ENCODE results near the gene PRR16.
"Not testable (repeated sequence)": the region's sequence is repeated elsewhere in the genome, so short reads cannot be mapped to it uniquely, and the experiment has no call there.

Gene PRR16

DNA sequence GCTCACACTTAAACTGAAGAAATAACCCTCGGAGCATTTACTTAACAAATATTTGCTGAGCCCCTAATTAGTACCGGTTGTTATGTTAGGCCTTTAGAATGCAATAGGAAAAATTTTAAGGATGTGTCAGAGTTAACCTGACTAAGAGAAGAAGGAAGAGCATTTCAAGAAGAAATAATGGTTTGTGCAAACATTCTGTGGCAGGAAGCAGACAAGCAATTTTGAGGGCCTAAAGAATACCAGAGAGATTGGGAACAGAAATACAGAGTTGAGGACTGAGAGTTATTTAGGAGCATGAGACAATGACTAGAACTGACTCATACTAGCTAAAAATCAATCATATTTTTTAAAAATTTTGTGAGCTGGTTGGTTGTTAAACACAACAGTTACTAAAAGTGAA, 218.8 kb downstream of the PRR16 start:
- no peak for DNase-seq

DNA sequence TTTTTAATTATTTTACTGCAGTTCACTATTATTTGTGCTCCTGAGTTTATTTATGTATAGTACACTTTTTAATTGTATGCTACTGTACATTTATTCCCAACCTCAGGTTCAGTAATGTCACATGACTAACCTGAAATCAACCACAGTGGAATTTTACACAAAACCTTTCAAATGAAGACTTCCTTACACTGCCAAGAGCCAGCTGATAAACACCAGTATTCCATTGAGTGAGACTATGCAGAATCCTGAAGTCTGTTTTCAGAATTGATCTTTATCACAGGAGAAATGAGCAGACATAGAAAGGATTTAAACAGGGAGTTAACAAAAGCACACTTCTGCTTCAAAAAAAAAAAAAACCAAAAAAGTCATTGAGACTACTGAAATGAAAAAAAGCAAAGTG, 219.5 kb downstream of the PRR16 start:
- DNase-seq, result no peak

DNA sequence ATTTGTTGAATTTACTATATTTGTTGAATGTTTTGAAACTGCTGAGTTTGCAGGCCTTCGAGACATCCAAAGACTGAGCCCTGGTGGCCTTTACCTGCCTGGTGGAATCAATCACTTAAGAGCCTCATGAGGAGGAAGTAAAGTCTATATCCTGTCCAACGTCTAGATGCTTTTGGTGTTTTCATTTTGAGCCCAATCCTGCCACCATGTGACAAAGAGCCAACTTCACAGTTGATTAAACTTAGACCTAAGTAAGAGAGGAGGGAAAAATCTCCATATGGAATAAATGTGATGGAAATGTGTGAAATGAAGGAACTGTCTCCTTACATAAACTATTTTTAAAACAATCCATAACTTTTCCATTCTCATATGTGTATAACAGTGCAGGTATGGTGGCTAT, 220.1 kb downstream of the PRR16 start:
- no peak for DNase-seq

DNA sequence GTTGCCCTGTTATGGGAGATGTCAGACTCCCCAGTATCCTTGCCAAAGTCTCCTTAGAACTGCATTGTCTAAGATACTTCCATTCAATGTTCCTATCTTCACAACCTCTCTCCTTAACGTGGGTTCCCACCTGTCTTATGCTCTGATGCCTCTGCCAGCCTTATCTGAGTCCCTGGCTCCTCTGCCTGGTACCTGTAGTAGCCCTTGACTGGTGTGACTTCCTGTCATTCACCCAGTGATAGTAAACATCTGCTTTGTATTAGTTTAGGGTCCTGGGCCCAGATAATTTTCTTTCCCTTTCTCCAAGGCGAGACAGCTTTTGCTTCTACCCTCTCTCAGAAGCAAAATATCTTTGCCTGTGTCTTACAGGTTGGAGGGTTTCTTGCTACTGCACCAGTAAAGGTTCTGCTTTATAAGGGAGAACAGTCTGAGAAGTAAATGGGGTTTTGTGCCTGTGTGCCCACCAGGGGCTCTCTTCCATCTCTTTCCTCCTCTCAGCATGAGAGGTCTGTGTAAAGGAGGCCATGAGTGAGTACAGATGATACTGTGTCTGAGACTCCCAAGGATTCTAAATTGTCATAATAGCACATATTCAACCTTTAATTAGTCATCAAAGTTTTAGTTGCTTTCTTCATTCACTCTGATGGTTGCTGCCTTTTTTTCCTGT, 220.8 kb downstream of the PRR16 start:
- DNase-seq, result no peak

DNA sequence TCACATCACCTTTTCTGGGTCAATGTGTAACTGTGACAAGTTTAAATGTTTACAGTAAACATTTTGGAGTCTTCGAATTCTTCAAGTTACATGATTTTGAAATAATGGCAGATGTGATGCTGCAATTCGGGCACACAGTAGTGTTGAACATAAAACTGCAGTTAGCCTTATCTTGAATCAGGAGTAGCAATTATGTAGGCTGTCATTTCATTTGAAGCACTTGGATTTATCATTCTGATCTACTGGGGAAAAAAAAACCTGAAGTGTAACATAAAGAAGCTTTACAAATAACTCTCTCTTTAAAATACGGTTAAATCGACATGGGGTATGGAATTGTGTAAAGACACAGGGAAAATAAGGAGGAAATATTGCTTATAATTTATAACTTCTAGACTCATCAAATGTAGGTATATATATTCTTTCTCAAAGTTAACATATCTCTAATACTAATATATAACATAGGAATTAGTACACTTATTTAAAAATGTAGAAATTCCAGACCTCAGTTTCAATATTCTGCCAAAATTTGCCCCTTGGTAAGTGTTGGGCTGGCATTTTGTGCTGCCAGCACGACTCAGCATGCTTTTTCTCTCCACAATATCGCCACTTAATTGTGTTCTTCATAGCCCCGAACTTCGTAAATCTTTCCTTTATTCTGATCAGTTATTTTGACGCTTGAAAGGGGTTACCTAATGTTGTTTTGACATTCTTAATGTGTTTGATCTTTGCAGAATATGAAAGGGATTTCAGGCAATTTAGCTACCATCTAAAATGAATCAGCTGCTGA, 226.7 kb downstream of the PRR16 start:
- DNase-seq, result no peak

DNA sequence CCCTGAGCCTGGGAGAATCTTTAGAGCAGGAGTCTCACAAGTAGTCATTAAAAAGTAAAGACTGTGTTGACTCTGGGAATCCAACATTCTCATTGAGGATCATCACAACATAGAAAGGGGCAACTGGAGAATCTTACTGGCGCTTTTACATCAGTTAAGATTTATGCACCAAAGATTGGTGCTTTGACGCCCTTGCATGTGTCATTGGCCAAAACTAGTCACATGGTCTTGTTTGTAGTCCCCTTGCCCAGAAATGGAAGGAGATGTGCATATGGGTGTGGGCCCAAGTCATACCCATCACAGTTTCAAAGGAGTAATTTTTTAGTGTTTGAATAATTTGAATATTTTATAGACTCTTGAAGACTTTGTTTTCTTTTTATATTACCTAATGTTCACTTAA, 228.2 kb downstream of the PRR16 start:
- DNase-seq, result no peak

DNA sequence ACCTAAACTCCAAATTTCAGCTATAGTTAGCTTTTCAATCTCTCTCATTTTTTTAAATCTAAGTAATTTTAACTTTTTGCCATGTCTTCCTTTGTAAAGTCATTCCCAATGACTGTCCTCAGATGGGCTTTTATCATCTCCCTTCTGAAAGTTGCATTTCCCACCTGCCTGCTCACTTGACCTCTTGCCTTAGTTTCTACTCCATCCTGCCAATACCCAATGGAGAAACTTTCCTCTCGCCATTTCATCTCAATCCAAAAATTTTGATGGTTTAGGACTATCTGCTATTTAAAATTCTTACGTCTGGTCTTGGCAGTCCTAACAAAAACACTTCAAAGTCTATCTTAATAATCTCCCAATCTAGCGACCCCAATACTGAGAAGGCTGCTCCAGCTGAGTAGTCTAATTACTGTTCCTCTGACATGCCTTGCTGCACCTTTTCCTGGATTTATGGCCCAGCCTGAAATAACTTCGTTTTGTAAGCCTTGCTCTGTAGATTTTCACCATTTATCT, 231.3 kb downstream of the PRR16 start:
- DNase-seq, result no peak

DNA sequence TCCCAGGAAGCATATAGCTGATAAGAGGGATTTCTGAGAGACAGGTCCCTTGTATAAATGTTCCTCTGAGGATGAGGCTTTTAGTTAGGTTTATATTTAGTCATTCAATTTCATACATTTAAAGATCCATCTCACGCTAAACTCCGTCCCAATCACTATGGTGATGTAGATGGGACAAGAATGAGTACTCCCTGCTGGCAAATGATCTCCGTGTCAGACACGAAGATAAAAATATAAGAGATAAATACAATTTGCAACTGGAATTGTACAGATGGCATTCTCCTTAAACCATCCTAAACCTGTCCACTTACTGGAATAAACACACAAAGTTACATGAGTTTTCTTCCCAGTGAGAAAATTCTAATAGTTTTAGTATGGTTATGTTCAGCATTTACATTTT, 233.0 kb downstream of the PRR16 start:
- DNase-seq, result no peak

DNA sequence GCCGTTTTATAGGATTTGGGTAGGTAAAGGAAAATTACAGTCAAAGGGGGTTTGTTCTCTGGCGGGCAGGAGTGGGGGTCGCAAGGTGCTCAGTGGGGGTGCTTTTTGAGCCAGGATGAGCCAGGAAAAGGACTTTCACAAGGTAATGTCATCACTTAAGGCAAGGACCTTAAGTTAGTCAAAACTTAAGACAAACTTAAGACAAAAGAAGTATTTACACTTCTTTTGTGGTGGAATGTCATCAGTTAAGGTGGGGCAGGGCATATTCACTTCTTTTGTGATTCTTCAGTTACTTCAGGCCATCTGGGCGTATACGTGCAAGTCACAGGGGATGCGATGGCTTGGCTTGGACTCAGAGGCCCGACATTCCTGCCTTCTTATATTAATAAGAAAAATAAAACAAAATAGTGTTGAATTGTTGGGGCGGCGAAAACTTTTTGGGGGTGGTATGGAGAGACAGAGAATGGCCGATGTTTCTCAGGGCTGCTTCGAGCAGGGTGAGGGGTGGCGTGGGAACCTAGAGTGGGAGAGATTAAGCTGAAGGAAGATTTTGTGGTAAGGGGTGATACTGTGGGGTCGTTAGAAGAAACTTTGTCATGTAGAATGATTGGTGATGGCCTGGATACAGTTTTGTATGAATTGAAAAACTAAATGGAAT, 233.7 kb downstream of the PRR16 start:
- DNase-seq, result not testable (repeated sequence)

DNA sequence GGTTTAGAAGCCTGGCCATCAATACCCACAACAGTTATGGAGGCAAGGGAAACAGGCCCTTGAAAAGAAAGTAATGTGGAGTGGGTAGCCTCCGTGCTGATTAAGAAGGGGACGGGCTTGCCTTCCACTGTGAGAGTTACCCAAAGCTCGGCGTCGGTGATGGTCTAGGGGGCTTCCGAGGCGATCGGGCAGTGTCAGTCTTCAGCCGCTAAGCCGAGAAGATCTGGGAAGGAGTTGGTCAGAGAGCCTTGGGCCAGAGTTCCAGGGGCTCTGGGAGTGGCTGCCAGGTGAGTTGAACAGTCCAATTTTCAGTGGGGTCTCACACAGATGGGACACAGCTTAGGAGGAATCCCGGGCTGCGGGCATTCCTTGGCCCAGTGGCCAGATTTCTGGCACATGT, 236.6 kb downstream of the PRR16 start:
- DNase-seq, result not testable (repeated sequence)

DNA sequence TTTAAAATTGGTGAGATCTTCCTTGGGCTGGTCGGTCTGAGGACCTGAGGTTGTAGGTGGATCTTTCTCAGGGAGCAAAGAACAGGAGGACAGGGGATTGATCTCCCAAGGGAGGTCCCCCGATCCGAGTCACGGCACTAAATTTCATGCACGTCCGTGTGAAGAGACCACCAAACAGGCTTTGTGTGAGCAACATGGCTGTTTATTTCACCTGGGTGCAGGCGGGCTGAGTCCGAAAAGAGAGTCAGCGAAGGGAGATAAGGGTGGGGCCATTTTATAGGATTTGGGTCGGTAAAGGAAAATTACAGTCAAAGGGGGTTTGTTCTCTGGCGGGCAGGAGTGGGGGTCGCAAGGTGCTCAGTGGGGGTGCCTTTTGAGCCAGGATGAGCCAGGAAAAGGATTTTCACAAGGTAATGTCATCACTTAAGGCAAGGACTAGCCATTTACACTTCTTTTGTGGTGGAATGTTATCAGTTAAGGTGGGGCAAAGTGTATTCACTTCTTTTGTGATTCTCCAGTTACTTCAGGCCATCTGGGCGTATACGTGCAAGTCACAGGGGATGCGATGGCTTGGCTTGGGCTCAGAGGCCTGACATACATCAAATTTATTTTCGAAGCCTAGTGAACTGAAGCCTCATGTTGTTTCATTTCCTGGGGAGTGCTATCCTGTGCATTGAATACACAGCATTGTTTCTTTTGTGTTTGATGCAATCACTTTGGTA, 238.9 kb downstream of the PRR16 start:
- DNase-seq, result not testable (repeated sequence)

DNA sequence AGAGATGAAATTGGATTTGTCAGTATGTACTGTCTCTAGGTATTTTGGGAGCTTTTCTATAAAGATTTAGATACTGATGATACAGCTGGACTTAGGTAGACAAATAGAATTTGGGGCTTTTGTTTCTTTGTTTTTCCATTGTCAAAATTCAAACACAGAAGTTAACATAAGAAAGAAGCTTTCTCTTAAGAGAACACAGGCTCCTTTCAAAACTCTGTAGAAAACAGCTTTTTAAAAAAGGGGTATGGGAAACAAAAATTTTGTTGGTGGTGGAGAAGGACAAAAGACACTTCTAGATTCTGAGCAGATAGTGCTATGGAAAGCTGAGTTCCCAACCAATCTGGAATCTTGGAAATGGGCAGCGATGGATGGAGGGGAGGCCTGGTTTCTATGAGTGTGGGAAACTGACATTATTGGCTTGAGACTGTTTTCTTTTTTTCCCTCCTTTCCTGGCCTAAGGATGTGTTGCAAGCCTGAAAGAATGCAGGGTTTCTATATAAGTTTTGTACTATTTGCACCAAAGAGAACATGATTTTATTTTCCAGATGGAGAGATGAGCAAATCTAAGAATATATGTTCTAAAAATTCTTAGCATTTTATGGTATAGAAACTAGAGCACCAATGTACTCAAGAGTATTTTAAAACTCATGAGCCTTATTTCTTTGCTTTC, 240.0 kb downstream of the PRR16 start:
- DNase-seq, result no peak

DNA sequence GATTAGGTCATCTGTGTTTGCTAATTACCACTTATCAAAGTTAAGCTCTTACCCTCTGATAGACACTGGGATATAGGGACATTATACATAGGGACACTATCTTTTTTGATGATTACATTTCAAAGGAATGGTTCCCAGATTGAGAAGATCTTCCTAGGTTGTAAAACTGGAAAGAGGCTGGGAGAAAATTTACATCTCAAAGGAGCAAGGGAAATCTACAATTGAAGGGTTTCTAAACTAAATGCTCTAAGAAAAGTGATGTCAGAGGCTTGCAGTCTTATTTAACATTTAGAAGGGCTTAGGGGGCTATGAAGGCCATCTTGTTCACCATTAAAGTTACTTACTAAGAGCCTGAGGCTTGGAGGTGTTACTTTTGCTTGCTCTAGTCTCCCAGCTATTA, 242.8 kb downstream of the PRR16 start:
- DNase-seq, result no peak

DNA sequence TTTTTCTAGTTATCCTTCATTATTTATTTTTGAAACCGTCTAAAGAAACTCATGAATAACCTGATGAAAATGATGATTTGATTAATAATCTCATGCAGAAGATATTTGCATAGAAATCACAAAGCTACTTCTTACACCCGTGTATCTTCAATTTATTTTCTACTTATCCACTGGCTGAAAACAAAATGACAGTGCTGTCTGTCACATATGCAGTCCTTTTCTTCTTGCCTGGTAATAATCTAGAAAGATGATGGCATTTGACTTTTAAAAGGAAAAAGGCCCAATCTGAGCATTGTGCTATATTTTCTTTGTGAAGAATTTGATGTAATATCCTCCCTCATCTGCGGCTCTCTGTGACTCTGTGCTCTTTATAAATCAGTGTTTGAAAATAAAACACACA, 253.3 kb downstream of the PRR16 start:
- DNase-seq, result no peak

DNA sequence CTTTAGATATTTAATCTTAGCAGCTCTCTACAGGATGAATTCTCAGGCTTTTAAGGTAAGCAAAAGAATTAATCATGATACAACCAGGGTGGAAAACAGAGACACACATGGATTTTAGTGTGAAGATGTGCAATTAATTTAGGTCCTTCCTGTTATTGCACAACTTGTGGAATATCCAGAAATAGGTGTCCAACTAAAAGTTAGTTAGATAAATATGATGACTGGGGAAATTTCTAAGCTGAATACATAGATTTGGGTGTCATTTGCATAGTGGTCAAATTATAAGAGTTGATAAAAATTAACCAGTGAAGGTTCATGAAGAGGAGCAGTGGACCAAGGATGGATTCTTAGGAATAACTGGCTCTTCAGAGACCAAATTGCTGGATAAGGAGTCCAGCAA, 266.1 kb downstream of the PRR16 start:
- no peak for DNase-seq

DNA sequence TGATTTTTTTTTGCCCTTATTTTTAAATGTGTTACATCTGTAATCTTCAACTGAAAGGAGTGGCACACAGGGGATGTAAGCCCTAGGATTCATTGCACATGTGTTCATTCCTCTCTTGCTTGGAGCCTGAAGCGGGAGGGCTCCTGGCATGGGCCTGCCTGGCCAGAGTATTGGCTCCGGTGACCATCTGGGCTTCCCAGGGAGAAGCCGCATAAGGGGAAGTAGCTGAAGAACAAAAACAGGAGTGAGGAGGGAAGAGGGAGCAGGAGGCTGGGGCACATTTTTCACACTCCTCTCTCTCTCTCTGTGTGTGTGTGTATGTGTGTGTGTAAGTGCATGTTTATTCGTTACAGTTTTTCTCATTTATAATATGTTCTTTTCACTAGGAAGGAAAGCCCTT, 269.9 kb downstream of the PRR16 start:
- no peak for DNase-seq

DNA sequence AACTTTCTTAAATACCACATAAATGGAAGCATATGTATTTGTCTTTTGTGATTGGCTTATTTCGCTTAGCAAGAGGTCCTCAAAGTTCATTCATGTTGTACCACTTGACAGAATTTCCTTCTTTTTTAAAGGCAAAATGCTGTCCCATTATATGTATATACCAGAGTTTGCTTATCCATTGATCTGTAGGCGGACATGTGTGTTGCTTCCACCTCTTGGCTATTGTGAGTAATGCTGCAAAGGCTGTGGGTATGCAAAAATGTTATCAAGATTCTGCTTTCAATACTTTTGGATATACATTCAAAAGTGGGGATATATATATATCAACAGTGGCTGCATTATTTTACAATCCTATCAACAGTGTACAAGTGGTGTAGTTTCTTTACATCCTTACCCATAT, 271.0 kb downstream of the PRR16 start:
- DNase-seq, result no peak
